K562 (cell line): ENCODE data around the gene NARF. TPM values are rescaled to one million over a fixed set of nuclear protein-coding genes. Genes with fewer than 3 reads are reported as not detected.

ENCODE experiments used
- ATAC-seq: fragments of 200-7000 bp; cut with Tn5 transposase; 3 replicates; pipeline ENCODE4 v1.9.1; 2020; ENCODE audit warnings: moderate library complexity
- BruUV-seq: library from RNA; stranded (reverse); fragments of 400-500 nt; replicated peaks from 2 replicates; lab custom pipeline; 2021; lab: Mats Ljungman, UMichigan
- CTCF ChIA-PET: fragments of 300-600 bp; formaldehyde crosslinking; extraction: SDS; loops from one replicate; lab custom pipeline; 2021; ENCODE audit warnings: low intra/inter-chr PET ratio; lab: Yijun Ruan, JAX
- POLR2A ChIA-PET: fragments of 300-600, 350-650 bp; sonication (Branson Sonifier 250); formaldehyde crosslinking; extraction: SDS; loops from one replicate; lab custom pipeline; 2021; ENCODE audit warnings: antibody characterized with exemption, inconsistent platforms; lab: Yijun Ruan, JAX
- DNase-seq, 4 experiments: peaks; one replicate each; pipeline versions ENCODE4 v3.0.0 to v3.0.0-alpha.2; 2011 to 2018; ENCODE audit warnings: low spot score in 3 of 4, mixed read lengths in 3 of 4; ENCODE audit errors: extremely low read depth in 1 of 4
- FAIRE-seq: peaks from 2 replicates; lab custom pipeline; 2011; peaks lifted over from hg19 to GRCh38; lab: Jason Lieb, UNC
- H2AFZ ChIP-seq: 2 replicates; pipeline ENCODE4 v1.6.0; 2011; ENCODE audit warnings: low read depth, low read length, control low read depth, inconsistent platforms
- H3K27ac ChIP-seq: fragments of 200-600 bp; 3 replicates; pipeline ENCODE4 v1.8.0; 2011; ENCODE audit warnings: low read depth, mild to moderate bottlenecking, control low read depth, inconsistent platforms, low read length, moderate library complexity, mixed read lengths; ENCODE audit errors: extremely low read depth
- H3K27me3 ChIP-seq, 2 experiments: fragments of 300-600 bp in 1 of 2; 2 replicates in 1 of 2; 3 replicates in 1 of 2; pipeline versions ENCODE4 v1.6.0 to v1.8.0; 2011; ENCODE audit warnings: inconsistent platforms in 2 of 2, low read length in 2 of 2, mild to moderate bottlenecking in 1 of 2, mixed read lengths in 1 of 2, moderate library complexity in 1 of 2; ENCODE audit not compliant: control insufficient read depth in 2 of 2, insufficient read depth in 2 of 2
- H3K36me3 ChIP-seq: fragments of 300-600 bp; 3 replicates; pipeline ENCODE4 v1.8.0; 2011; ENCODE audit warnings: mild to moderate bottlenecking, low read length, inconsistent platforms; ENCODE audit not compliant: control insufficient read depth, insufficient read depth
- H3K4me1 ChIP-seq, 2 experiments: fragments of 200-600 bp in 1 of 2; replicated peaks in 1 of 2; 2 replicates in 1 of 2; 3 replicates in 1 of 2; pipeline versions ENCODE4 v1.5.1 to v1.8.0; 2011; ENCODE audit warnings: inconsistent platforms in 2 of 2, low read length in 2 of 2, mild to moderate bottlenecking in 1 of 2, mixed read lengths in 1 of 2, moderate library complexity in 1 of 2; ENCODE audit not compliant: control insufficient read depth in 2 of 2, insufficient read depth in 2 of 2
- H3K4me2 ChIP-seq: 2 replicates; pipeline ENCODE4 v1.6.1; 2011; ENCODE audit warnings: low read length, control low read depth, inconsistent platforms, mixed read lengths; ENCODE audit not compliant: insufficient read depth
- H3K4me3 ChIP-seq: fragments of 200-600 bp; sonication (generic), shearing (Covaris generic); 2 replicates; pipeline ENCODE4 v1.5.1; 2016; ENCODE audit warnings: control low read depth, inconsistent platforms
- H3K79me2 ChIP-seq: fragments of 200-600 bp; 3 replicates; pipeline ENCODE4 v1.8.0; 2011; ENCODE audit warnings: low read length, inconsistent platforms; ENCODE audit not compliant: control insufficient read depth, insufficient read depth
- H3K9ac ChIP-seq, 2 experiments: 2 replicates each; pipeline versions ENCODE4 v1.6.0 to v1.6.1; 2011; ENCODE audit warnings: low read depth in 2 of 2, low read length in 2 of 2, control low read depth in 1 of 2, inconsistent platforms in 1 of 2, mild to moderate bottlenecking in 1 of 2, mixed read lengths in 1 of 2; ENCODE audit not compliant: insufficient read depth in 1 of 2
- H3K9me1 ChIP-seq: one replicate; pipeline ENCODE4 v1.6.0; 2011; ENCODE audit warnings: inconsistent platforms, mild to moderate bottlenecking, low read length, moderate library complexity; ENCODE audit not compliant: control insufficient read depth, insufficient read depth
- H3K9me3 ChIP-seq: replicated peaks from 2 replicates; pipeline ENCODE4 v1.5.1; 2011; ENCODE audit warnings: low read depth, low read length, inconsistent platforms; ENCODE audit not compliant: control insufficient read depth, insufficient read depth
- H4K20me1 ChIP-seq: replicated peaks from 2 replicates; pipeline ENCODE4 v1.6.1; 2011; ENCODE audit warnings: low read length, inconsistent platforms, mixed read lengths; ENCODE audit not compliant: control insufficient read depth, insufficient read depth
- BMI1 ChIP-seq: fragments of 150-350 bp; IDR thresholded peaks from 2 replicates; pipeline ENCODE4 v1.6.1; 2014; ENCODE audit warnings: low read length
- CHCHD3 ChIP-seq: fragments of 250-450 bp; sonication (Bioruptor Pico); IDR thresholded peaks from 2 replicates; pipeline ENCODE4 v2.1.2; 2022; ENCODE audit warnings: mild to moderate bottlenecking
- CHD4 ChIP-seq: fragments of 200-600 bp; sonication (generic); IDR thresholded peaks from 3 replicates; pipeline ENCODE4 v1.6.1; 2012; ENCODE audit warnings: low read depth, mild to moderate bottlenecking, mixed read lengths, low read length, inconsistent platforms; ENCODE audit not compliant: insufficient read depth, insufficient replicate concordance, poor library complexity, severe bottlenecking
- CREB1 ChIP-seq, 2 experiments: sonication (generic) in 1 of 2; formaldehyde crosslinking in 1 of 2; IDR thresholded peaks; 2 replicates each; pipeline versions ENCODE4 v1.6.1 to v1.8.0; 2012 to 2022; ENCODE audit warnings: inconsistent platforms in 1 of 2, mild to moderate bottlenecking in 1 of 2, missing genetic modification reagents in 1 of 2, moderate library complexity in 1 of 2
- E2F5 ChIP-seq: sonication (generic); formaldehyde crosslinking; IDR thresholded peaks from 2 replicates; pipeline ENCODE4 v1.8.0; 2022; ENCODE audit warnings: mild to moderate bottlenecking, missing genetic modification reagents
- FOXK1 ChIP-seq: sonication (generic); formaldehyde crosslinking; IDR thresholded peaks from 2 replicates; pipeline ENCODE4 v1.8.0; 2022; ENCODE audit warnings: missing genetic modification reagents, mild to moderate bottlenecking, borderline replicate concordance
- IRF1 ChIP-seq: sonication (generic); formaldehyde crosslinking; IDR thresholded peaks from 2 replicates; pipeline ENCODE4 v1.8.0; 2022; ENCODE audit warnings: missing genetic modification reagents, mild to moderate bottlenecking, borderline replicate concordance
- MEF2A ChIP-seq: IDR thresholded peaks from 2 replicates; pipeline ENCODE4 v1.6.1; 2011; ENCODE audit warnings: low read depth, mild to moderate bottlenecking, low read length, moderate library complexity; ENCODE audit not compliant: control insufficient read depth
- NRF1 ChIP-seq, 2 experiments: fragments of 450-650 bp; IDR thresholded peaks in 1 of 2; conservative IDR thresholded peaks in 1 of 2; 2 replicates each; pipeline ENCODE4 v1.6.1; 2014; ENCODE audit warnings: mild to moderate bottlenecking in 2 of 2
- POLR2G ChIP-seq: fragments of 200-400 bp; formaldehyde crosslinking; IDR thresholded peaks from 2 replicates; pipeline ENCODE4 v1.6.1; 2017; ENCODE audit warnings: low read depth, mild to moderate bottlenecking, antibody characterized with exemption, low read length, moderate library complexity
- SMARCB1 ChIP-seq: IDR thresholded peaks from 2 replicates; pipeline ENCODE4 v1.6.1; 2011; ENCODE audit warnings: improper control_type of control experiment, low read depth; ENCODE audit not compliant: insufficient read length
- USF2 ChIP-seq: sonication (generic); formaldehyde crosslinking; IDR thresholded peaks from 2 replicates; pipeline ENCODE4 v1.5.0; 2020; ENCODE audit warnings: missing genetic modification reagents
- ZNF263 ChIP-seq: sonication (generic); formaldehyde crosslinking; IDR thresholded peaks from 2 replicates; pipeline ENCODE4 v1.8.0; 2022; ENCODE audit warnings: mild to moderate bottlenecking, missing genetic modification reagents, borderline replicate concordance
- WGBS: fragments of 100-300 bp; shearing (Covaris generic); methylation state at CpG from one replicate; pipeline ENCODE4 v1.1.6; 2016; ENCODE audit warnings: low coverage, mixed read lengths; ENCODE audit not compliant: insufficient coverage; ENCODE audit errors: missing lambda C conversion rate; 5-methylcytosine and 5-hydroxymethylcytosine counted together
- in situ Hi-C: fragments of 300-500 bp; cut with MboI; formaldehyde crosslinking; loops from 4 replicates; pipeline ENCODE4 v1.15.0; 2018; ENCODE audit warnings: inconsistent platforms, mixed read lengths
- intact Hi-C: fragments of 100-400 bp; cut with micrococcal nuclease; formaldehyde crosslinking; loops from 2 replicates; pipeline ENCODE4 v1.14.2; 2022
- polyA plus RNA-seq, 8 experiments: library from polyadenylated mRNA; depleted of rRNA in 4 of 8; stranded (reverse) in 5 of 8; unstranded in 3 of 8; fragments of >200 nt; fragmentation: Nextera tagmentation in 2 of 8; fragmentation: Illumina TruSeq in 1 of 8; extraction: Ambion mirVana in 2 of 8; extraction: Trizol in 1 of 8; gene quantifications; 2 replicates each; pipeline versions ENCODE4 v1.2.1 to v1.2.3, GENCODE V29; 2011 to 2014; ENCODE audit warnings: inconsistent platforms in 1 of 8, missing spikeins in 1 of 8
- total RNA-seq, 7 experiments: library from RNA; depleted of rRNA in 6 of 7; stranded (reverse); fragments of >200 nt in 6 of 7; fragmentation: Illumina TruSeq in 2 of 7; extraction: Trizol in 2 of 7; gene quantifications; 2 replicates each; pipeline versions ENCODE4 v1.2.1 to v1.2.3, GENCODE V29; 2011 to 2021; ENCODE audit warnings: low replicate concordance in 1 of 7

Gene NARF
- total and polyA plus RNA-seq, 9 of the 15 experiments (the other 6 are each of a cell fraction or from before 2014, with no cell fraction given): 60.4 to 423 (median 132) TPM

DNA sequence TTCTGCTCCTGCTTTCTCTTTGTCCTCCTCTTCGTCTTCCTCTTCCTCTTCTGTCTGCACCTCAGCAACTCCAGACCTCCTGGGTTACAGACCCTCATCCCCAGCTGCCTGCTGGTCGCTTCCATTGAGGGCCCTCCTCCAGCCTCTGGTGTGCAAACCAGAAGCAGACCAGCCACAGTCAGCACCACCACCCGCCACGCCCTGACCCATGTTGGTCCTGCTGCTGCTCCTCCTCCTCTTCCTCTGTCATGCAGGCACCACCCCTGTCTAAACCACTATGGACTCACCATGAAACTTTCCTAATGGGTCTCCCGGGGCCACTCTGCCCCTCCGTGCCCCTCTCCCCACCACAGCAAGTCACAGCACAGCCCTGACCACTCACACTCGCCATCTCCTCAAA is 28.7 kb upstream of the NARF start:
- Histone ChIP-seq H3K9me1 (no peaks in the 10 kb centered on the region), H4K20me1 (no peaks in the 10 kb centered on the region), H3K79me2 (no peaks in the 10 kb centered on the region), H3K9me3 (no peaks in the 10 kb centered on the region), H3K4me3 (no peak overlapping the region), H3K4me2 (no peak overlapping the region), H3K27ac (no peak overlapping the region), H3K36me3 (no peaks in the 10 kb centered on the region), H3K9ac (peak overlapping the region in 1 of 2 experiments; percentile 79; a peak in 2 of 4 replicates), H2AFZ (no peak overlapping the region), H3K27me3 (no peaks in the 10 kb centered on the region), H3K4me1 (peaks cover 0 to 24% of the 10 kb centered on the region in 2 experiments; a peak in 2 of 5 replicates)
- BruUV-seq: no TSS peak
- no peak for DNase-seq
- in situ Hi-C loops: no loop called here
- TF ChIP-seq USF2 (CRISPR knock-in tag) (no peak), NRF1 (conservative IDR thresholded peaks at IDR 0.05 in 1 of 2, IDR thresholded peaks at IDR 0.05 in 1 of 2) (no peak), CHCHD3 (CRISPR knock-in tag) (no peak)
- ChIA-PET POLR2A (interaction anchor here (0.6 kb wide), 1 partner anchor 1123 kb away, joined by 3 read pairs; no protein-coding TSS in a partner anchor), CTCF (interaction anchor here (0.5 kb wide), 1 partner anchor 83 kb away, joined by 3 read pairs; no protein-coding TSS in a partner anchor)
- FAIRE-seq: no peak
- intact Hi-C loops: no loop called here
- 38% methylated on average over 5 of the region's 7 CpGs for WGBS
- peak; percentile 42; the same call in 2 of the 3 replicates for ATAC-seq

DNA sequence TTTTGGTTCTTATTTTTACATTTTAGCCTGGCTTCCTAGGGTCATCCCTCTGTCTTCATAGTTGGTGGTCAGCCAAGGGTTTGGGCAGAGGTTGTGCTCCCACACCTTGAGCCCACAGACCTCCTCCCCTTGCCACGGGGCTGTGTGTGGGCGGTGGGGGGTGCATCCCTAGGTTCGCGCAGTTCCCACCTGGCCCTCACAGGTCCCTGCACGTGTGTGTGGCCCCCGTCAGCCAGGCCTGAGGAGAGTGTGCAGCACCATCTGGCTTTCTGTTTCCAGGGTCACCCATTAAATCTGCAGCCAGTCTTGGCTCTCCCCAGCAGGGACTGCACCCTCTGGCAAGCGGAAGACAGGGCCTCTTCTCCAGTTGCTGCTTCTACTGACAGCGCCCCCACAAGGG is 26.5 kb upstream of the NARF start:
- H3K9me1 ChIP-seq: no peaks in the 10 kb centered on the region
- no peaks in the 10 kb centered on the region for H3K27me3 ChIP-seq
- 66% methylated on average over 8 of the region's 8 CpGs for WGBS
- BruUV-seq: no TSS peak
- H3K9me3 ChIP-seq: no peaks in the 10 kb centered on the region
- ChIA-PET CTCF (no interaction called here), POLR2A (no interaction called here)
- intact Hi-C loops: no loop called here
- no peak overlapping the region for H3K27ac ChIP-seq
- FAIRE-seq: no peak
- H2AFZ ChIP-seq: no peak overlapping the region
- H3K36me3 ChIP-seq: no peaks in the 10 kb centered on the region
- no peak overlapping the region for H3K9ac ChIP-seq
- H4K20me1 ChIP-seq: no peaks in the 10 kb centered on the region
- H3K4me1 ChIP-seq: peaks cover 0 to 37% of the 10 kb centered on the region in 2 experiments; a peak in 2 of 5 replicates
- no peak overlapping the region for H3K4me2 ChIP-seq
- DNase-seq: no peak
- H3K79me2 ChIP-seq: no peaks in the 10 kb centered on the region
- no peak for ATAC-seq
- in situ Hi-C loops: no loop called here
- no peak overlapping the region for H3K4me3 ChIP-seq
- no peak for TF ChIP-seq FOXK1 (CRISPR knock-in tag)
- TF ChIP-seq E2F5 (CRISPR knock-in tag): no peak
- no peak for TF ChIP-seq IRF1
- TF ChIP-seq POLR2G: 0 out of 2 replicates have a peak, but pooled peaks have one; percentile 23
- TF ChIP-seq CHD4: no peak
- no peak for TF ChIP-seq CREB1 (IDR thresholded peaks at IDR 0.05)
- TF ChIP-seq CREB1 (CRISPR knock-in tag; IDR thresholded peaks at IDR 0.05): no peak
- TF ChIP-seq BMI1: no peak
- TF ChIP-seq ZNF263 (CRISPR knock-in tag): no peak
- TF ChIP-seq MEF2A: no peak
- no peak for TF ChIP-seq SMARCB1
